ENCODE data around the gene PRDM5. TPM values are rescaled to one million over a fixed set of nuclear protein-coding genes. Genes with fewer than 3 reads are reported as not detected.
A peak's percentile ranks its signal among the peaks of the same experiment; 100 is the strongest.

PRDM5 gene
- total RNA-seq, 1 donor from 2014 or later: 5.2 TPM

DNA sequence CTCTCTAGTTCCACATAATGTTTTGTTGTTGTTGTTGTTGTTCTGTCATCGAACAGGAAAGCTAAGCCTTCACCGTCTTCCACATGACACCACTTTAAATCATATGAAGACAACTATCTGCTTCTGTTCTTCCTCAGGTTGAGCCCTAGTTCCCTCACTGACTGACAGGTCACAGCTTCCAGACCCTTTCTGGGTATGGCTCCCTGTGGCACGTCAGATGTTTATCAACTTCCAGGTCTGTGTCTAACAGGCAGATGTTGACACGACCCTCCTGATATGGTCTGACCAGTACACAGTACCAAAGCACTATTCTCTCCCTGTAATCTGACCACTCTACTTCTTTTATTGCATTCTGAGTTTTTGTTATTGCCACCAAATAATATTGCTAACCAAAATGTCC lies 51.4 kb downstream of the PRDM5 start:
- TF ChIP-seq, protein P1, sequence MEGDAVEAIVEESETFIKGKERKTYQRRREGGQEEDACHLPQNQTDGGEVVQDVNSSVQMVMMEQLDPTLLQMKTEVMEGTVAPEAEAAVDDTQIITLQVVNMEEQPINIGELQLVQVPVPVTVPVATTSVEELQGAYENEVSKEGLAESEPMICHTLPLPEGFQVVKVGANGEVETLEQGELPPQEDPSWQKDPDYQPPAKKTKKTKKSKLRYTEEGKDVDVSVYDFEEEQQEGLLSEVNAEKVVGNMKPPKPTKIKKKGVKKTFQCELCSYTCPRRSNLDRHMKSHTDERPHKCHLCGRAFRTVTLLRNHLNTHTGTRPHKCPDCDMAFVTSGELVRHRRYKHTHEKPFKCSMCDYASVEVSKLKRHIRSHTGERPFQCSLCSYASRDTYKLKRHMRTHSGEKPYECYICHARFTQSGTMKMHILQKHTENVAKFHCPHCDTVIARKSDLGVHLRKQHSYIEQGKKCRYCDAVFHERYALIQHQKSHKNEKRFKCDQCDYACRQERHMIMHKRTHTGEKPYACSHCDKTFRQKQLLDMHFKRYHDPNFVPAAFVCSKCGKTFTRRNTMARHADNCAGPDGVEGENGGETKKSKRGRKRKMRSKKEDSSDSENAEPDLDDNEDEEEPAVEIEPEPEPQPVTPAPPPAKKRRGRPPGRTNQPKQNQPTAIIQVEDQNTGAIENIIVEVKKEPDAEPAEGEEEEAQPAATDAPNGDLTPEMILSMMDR (conservative IDR thresholded peaks at IDR 0.05; ENCODE audit: low read depth, low read length): no peak
- no peak for DNase-seq (ENCODE audit: low read depth)
- no peak overlapping the region for H3K4me3 ChIP-seq (ENCODE audit: low read depth, low read length)

DNA sequence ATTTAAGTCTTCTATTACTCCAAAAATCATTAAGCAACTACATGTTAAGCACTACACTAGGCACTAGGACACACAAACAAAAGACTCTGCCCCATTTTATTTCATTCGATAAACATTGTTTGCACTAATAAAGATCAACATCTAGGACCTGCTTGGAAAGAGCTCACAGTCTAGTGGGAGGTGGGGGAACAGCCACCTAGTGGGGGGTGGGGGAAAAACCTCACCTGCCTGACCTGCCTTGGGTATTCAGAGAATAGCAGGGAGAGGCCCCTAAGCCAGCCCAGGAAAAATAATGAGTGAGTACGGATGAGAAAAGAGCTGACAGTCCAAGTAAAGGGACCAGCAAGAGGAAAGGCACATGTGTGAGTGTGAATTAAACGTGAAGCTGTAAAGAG lies 52.2 kb downstream of the PRDM5 start:
- H3K4me3 ChIP-seq (ENCODE audit: low read depth, low read length): no peak overlapping the region
- TF ChIP-seq, protein P1 (conservative IDR thresholded peaks at IDR 0.05; ENCODE audit: low read depth, low read length): no peak
- no peak for DNase-seq (ENCODE audit: low read depth)

- H3K4me3 ChIP-seq (ENCODE audit: low read depth, low read length): no peak overlapping the region
- peak; percentile 30 for DNase-seq (ENCODE audit: low read depth)
- TF ChIP-seq, protein P1 (conservative IDR thresholded peaks at IDR 0.05; ENCODE audit: low read depth, low read length): no peak
These were observed 52.8 kb downstream of the PRDM5 start for GRCh38 chr4:120869613-120870278.

- no peak for DNase-seq (ENCODE audit: low read depth)
- H3K4me3 ChIP-seq (ENCODE audit: low read depth, low read length): no peak overlapping the region
- TF ChIP-seq, protein P1 (conservative IDR thresholded peaks at IDR 0.05; ENCODE audit: low read depth, low read length): no peak
These were observed 55.0 kb downstream of the PRDM5 start for GRCh38 chr4:120867506-120867905.

- TF ChIP-seq, protein P1 (conservative IDR thresholded peaks at IDR 0.05; ENCODE audit: low read depth, low read length): no peak
- no peak overlapping the region for H3K4me3 ChIP-seq (ENCODE audit: low read depth, low read length)
- DNase-seq (ENCODE audit: low read depth): peak; percentile 33
These were observed 56.5 kb downstream of the PRDM5 start for GRCh38 chr4:120865985-120866384.

DNA sequence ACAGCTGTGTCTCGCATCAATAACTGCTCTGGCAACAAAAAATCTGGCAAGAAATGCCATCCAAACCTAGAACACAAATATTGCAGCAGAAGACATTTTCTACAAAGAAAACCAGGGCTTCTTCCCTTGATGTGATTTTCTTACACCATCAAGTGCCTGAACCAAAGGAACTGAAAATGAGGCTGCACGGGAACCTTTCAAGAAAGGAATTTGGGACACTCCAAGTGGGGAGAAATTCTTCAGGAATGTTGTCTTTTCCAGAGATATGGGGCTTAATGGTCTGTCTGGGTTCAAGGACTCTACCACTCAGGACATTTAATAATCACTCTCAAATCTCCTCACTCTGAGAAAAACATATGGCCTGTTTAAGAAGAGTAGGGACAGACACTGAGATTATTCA lies 57.6 kb downstream of the PRDM5 start:
- H3K4me3 ChIP-seq (ENCODE audit: low read depth, low read length): no peak overlapping the region
- no peak for DNase-seq (ENCODE audit: low read depth)
- TF ChIP-seq, protein P1 (conservative IDR thresholded peaks at IDR 0.05; ENCODE audit: low read depth, low read length): no peak

- TF ChIP-seq, protein P1 (conservative IDR thresholded peaks at IDR 0.05; ENCODE audit: low read depth, low read length): no peak
- no peak for DNase-seq (ENCODE audit: low read depth)
- H3K4me3 ChIP-seq (ENCODE audit: low read depth, low read length): no peak overlapping the region
These were observed 60.1 kb downstream of the PRDM5 start for GRCh38 chr4:120862432-120862831.
